T-helper 2 cell treated with Interferon-gamma antibody and Interleukin-4, amounts not matched to agents 100 ng/mL and 5 ng/mL, for 36 hours (primary cell): ENCODE results near the gene WDR76. TPM values are rescaled to one million over a fixed set of nuclear protein-coding genes. Genes with fewer than 3 reads are reported as not detected.
"Not testable (repeated sequence)": the region's sequence is repeated elsewhere in the genome, so short reads cannot be mapped to it uniquely, and the experiment has no call there.

Experiments used
- intact Hi-C: fragments of 100-400 bp; cut with micrococcal nuclease; formaldehyde crosslinking; loops from one replicate; pipeline ENCODE4 v1.15.1; 2023
- total RNA-seq: library from RNA; stranded (reverse); gene quantifications from 2 replicates; pipeline ENCODE4 v1.2.3, GENCODE V29; 2022

The WDR76 gene
- total RNA-seq, 1 donor from 2014 or later: 84.3 TPM

GRCh38 chr15:43815064-43815463 is 11.7 kb upstream of the WDR76 start:
- intact Hi-C loops: not testable (repeated sequence)

GRCh38 chr15:43821505-43821904 is 5.3 kb upstream of the WDR76 start:
- intact Hi-C loops: loop anchor here (10.0 kb wide), 1 partner anchor 903 kb away; no protein-coding TSS in a partner anchor

GRCh38 chr15:43824302-43825246 is 2.2 kb upstream of the WDR76 start, which contains the start of gene MFAP1:
Gene MFAP1 (minus strand): TSS chr15:43824690. CDS start chr15:43824569, 121 bp downstream.
- intact Hi-C loops: loop anchor here (1.0 to 10.0 kb wide), 4 partner anchors 24 to 900 kb away; partner anchors contain the start of genes HYPK, SERF2 and SERINC4

GRCh38 chr15:43825305-43825704 is 1.5 kb upstream of the WDR76 start:
- intact Hi-C loops: loop anchor here (2.0 to 10.0 kb wide), 2 partner anchors 77 to 899 kb away; no protein-coding TSS in a partner anchor

- intact Hi-C loops: loop anchor here (1.0 to 10.0 kb wide), 2 partner anchors 49 to 899 kb away; no protein-coding TSS in a partner anchor
These were observed 734 bp upstream of the WDR76 start for GRCh38 chr15:43826029-43826507.

- intact Hi-C loops: loop anchor here (10.0 kb wide), 1 partner anchor 897 kb away; no protein-coding TSS in a partner anchor
These were observed 1.4 kb downstream of the WDR76 start for GRCh38 chr15:43828061-43828657.

- intact Hi-C loops: loop anchor here (10.0 kb wide), 1 partner anchor 895 kb away; no protein-coding TSS in a partner anchor
These were observed 3.2 kb downstream of the WDR76 start for GRCh38 chr15:43829951-43830540.

- intact Hi-C loops: not testable (repeated sequence)
These were observed 4.0 kb downstream of the WDR76 start for GRCh38 chr15:43830691-43831275.

GRCh38 chr15:43831519-43832052 is 4.8 kb downstream of the WDR76 start:
- intact Hi-C loops: not testable (repeated sequence)

- intact Hi-C loops: not testable (repeated sequence)
These were observed 5.7 kb downstream of the WDR76 start for GRCh38 chr15:43832485-43832884.

- intact Hi-C loops: no loop called here
These were observed 18.6 kb downstream of the WDR76 start for GRCh38 chr15:43845421-43845820.

GRCh38 chr15:43851251-43851650 is 24.4 kb downstream of the WDR76 start:
- intact Hi-C loops: no loop called here

GRCh38 chr15:43852607-43853006 is 25.8 kb downstream of the WDR76 start:
- intact Hi-C loops: no loop called here

- intact Hi-C loops: no loop called here
These were observed 28.0 kb downstream of the WDR76 start for GRCh38 chr15:43854801-43855200.

- intact Hi-C loops: no loop called here
These were observed 32.7 kb downstream of the WDR76 start for GRCh38 chr15:43859546-43859945.

GRCh38 chr15:43866636-43867035 is 39.8 kb downstream of the WDR76 start:
- intact Hi-C loops: not testable (repeated sequence)

- intact Hi-C loops: no loop called here
These were observed 40.3 kb downstream of the WDR76 start for GRCh38 chr15:43867096-43867495.

- intact Hi-C loops: no loop called here
These were observed 41.6 kb downstream of the WDR76 start for GRCh38 chr15:43868406-43868805.

- intact Hi-C loops: no loop called here
These were observed 45.0 kb downstream of the WDR76 start for GRCh38 chr15:43871835-43872234.

GRCh38 chr15:43872416-43873020 is 45.7 kb downstream of the WDR76 start:
- intact Hi-C loops: no loop called here
